T-helper 2 cell treated with Interferon-gamma antibody and Interleukin-4, amounts not matched to agents 100 ng/mL and 5 ng/mL, for 36 hours (primary cell): ENCODE data around the gene CCIN. TPM values are rescaled to one million over a fixed set of nuclear protein-coding genes. Genes with fewer than 3 reads are reported as not detected.

Experiments used
- total RNA-seq: library from RNA; stranded (reverse); gene quantifications from 2 replicates; pipeline ENCODE4 v1.2.3, GENCODE V29; 2022

CCIN gene
- total RNA-seq, 1 donor from 2014 or later, result 0.34 TPM

Other genes with a start within 250 kb of the CCIN start
- not detected in 2 replicates for gene OR2S2, start 211.2 kb upstream of the CCIN start, total RNA-seq
- 6.6 TPM in 2 replicates for gene RECK, start 132.5 kb upstream of the CCIN start, total RNA-seq
- gene GLIPR2, start 32.7 kb upstream of the CCIN start, total RNA-seq, result 66.3 and 67.7 TPM in 2 replicates
- gene CLTA, start 21.5 kb downstream of the CCIN start, total RNA-seq, result 154 and 165 TPM in 2 replicates
- gene GNE, start 89.1 kb downstream of the CCIN start, total RNA-seq, result 18.4 and 19.4 TPM in 2 replicates
- gene RNF38, start 230.9 kb downstream of the CCIN start, total RNA-seq, result 39.3 and 41.8 TPM in 2 replicates